HepG2 (cell line): ENCODE measurements around the gene OR7D2. TPM values are rescaled to one million over a fixed set of nuclear protein-coding genes. Genes with fewer than 3 reads are reported as not detected.

Experiments
- ATAC-seq: fragments of 200-7000 bp; cut with Tn5 transposase; 3 replicates; pipeline ENCODE4 v1.9.1; 2020; ENCODE audit warnings: mild to moderate bottlenecking, moderate library complexity
- BruUV-seq: library from RNA; stranded (reverse); fragments of 400-500 nt; replicated peaks from 2 replicates; lab custom pipeline; 2021; lab: Mats Ljungman, UMichigan
- CTCF ChIA-PET: fragments of 300-600 bp; formaldehyde crosslinking; extraction: SDS; loops from one replicate; lab custom pipeline; 2021; ENCODE audit warnings: low total read pairs, inconsistent platforms, low intra/inter-chr PET ratio; lab: Yijun Ruan, JAX
- POLR2A ChIA-PET: fragments of 350-600 bp; sonication (Branson Sonifier 250); formaldehyde crosslinking; loops from one replicate; lab custom pipeline; 2020; ENCODE audit warnings: antibody characterized with exemption, inconsistent platforms; lab: Yijun Ruan, JAX
- DNase-seq: peaks from one replicate; pipeline ENCODE4 v3.0.0-alpha.2; 2015; ENCODE audit warnings: low spot score
- FAIRE-seq: peaks from 3 replicates; lab custom pipeline; 2011; peaks lifted over from hg19 to GRCh38; lab: Jason Lieb, UNC
- H2AFZ ChIP-seq: one replicate; pipeline ENCODE4 v1.6.1; 2011; ENCODE audit warnings: low read length, inconsistent platforms
- H3K27ac ChIP-seq: fragments of 300-600 bp; 3 replicates; pipeline ENCODE4 v1.8.0; 2011; ENCODE audit warnings: mixed run types, mild to moderate bottlenecking, mixed read lengths, low read length, inconsistent platforms; ENCODE audit not compliant: insufficient read depth; ENCODE audit errors: extremely low read length
- H3K27me3 ChIP-seq, 2 experiments: fragments of 200-600 bp in 1 of 2; 2 replicates in 1 of 2; 3 replicates in 1 of 2; pipeline versions ENCODE4 v1.6.0 to v1.8.0; 2011; ENCODE audit warnings: low read length in 2 of 2, mild to moderate bottlenecking in 2 of 2, moderate library complexity in 2 of 2, inconsistent platforms in 1 of 2; ENCODE audit not compliant: insufficient read depth in 2 of 2, control insufficient read depth in 1 of 2
- H3K36me3 ChIP-seq, 2 experiments: fragments of 200-600 bp in 1 of 2; replicated peaks in 1 of 2; 2 replicates in 1 of 2; 3 replicates in 1 of 2; pipeline versions ENCODE4 v1.5.1 to v1.8.0; 2011; ENCODE audit warnings: low read length in 2 of 2, inconsistent platforms in 1 of 2; ENCODE audit not compliant: insufficient read depth in 2 of 2, control insufficient read depth in 1 of 2
- H3K4me1 ChIP-seq: 2 replicates; pipeline ENCODE4 v1.5.1; 2012; ENCODE audit warnings: low read length, inconsistent platforms; ENCODE audit not compliant: insufficient read depth
- H3K4me2 ChIP-seq: 2 replicates; pipeline ENCODE4 v1.6.0; 2011; ENCODE audit warnings: low read depth, low read length, inconsistent platforms
- H3K4me3 ChIP-seq, 3 experiments: fragments of 200-600 bp in 1 of 3; sonication (generic), shearing (Covaris generic) in 1 of 3; replicated peaks in 1 of 3; 2 replicates each; pipeline ENCODE4 v1.5.1; 2011 to 2016; ENCODE audit warnings: low read length in 3 of 3, inconsistent platforms in 2 of 3, low read depth in 2 of 3, mild to moderate bottlenecking in 2 of 3, control low read depth in 1 of 3, mixed read lengths in 1 of 3; ENCODE audit not compliant: insufficient read depth in 1 of 3
- H3K79me2 ChIP-seq: one replicate; pipeline ENCODE4 v1.6.1; 2011; ENCODE audit warnings: low read length, inconsistent platforms; ENCODE audit not compliant: insufficient read depth
- H3K9ac ChIP-seq: 2 replicates; pipeline ENCODE4 v1.6.0; 2011; ENCODE audit warnings: mild to moderate bottlenecking, low read depth, low read length, inconsistent platforms; ENCODE audit not compliant: insufficient read depth
- H3K9me3 ChIP-seq: 2 replicates; pipeline ENCODE4 v1.5.1; 2012; ENCODE audit warnings: mild to moderate bottlenecking, low read length
- H4K20me1 ChIP-seq: 2 replicates; pipeline ENCODE4 v1.6.0; 2011; ENCODE audit warnings: inconsistent platforms, mild to moderate bottlenecking, low read length, moderate library complexity; ENCODE audit not compliant: insufficient read depth
- ATF4 ChIP-seq, 2 experiments: fragments of 450-650 bp in 1 of 2; sonication (generic) in 1 of 2; formaldehyde crosslinking; IDR thresholded peaks; 2 replicates each; pipeline versions ENCODE4 v1.5.0 to v1.8.0; 2020 to 2022; ENCODE audit warnings: mild to moderate bottlenecking in 1 of 2, missing genetic modification reagents in 1 of 2
- GPBP1L1 ChIP-seq: sonication (generic); formaldehyde crosslinking; IDR thresholded peaks from 2 replicates; pipeline ENCODE4 v1.5.0; 2020; ENCODE audit warnings: mild to moderate bottlenecking, missing genetic modification reagents
- HMG20A ChIP-seq: IDR thresholded peaks from 2 replicates; pipeline ENCODE4 v1.6.1; 2016; ENCODE audit warnings: borderline replicate concordance
- HNF1A ChIP-seq, 2 experiments: sonication (generic) in 1 of 2; formaldehyde crosslinking in 1 of 2; IDR thresholded peaks; 2 replicates each; pipeline versions ENCODE4 v1.4.0 to v1.6.1; 2016 to 2020; ENCODE audit warnings: borderline replicate concordance in 1 of 2, low read depth in 1 of 2, mild to moderate bottlenecking in 1 of 2, missing genetic modification reagents in 1 of 2
- SRY ChIP-seq: sonication (generic); formaldehyde crosslinking; IDR thresholded peaks from 2 replicates; pipeline ENCODE4 v1.8.0; 2022; ENCODE audit warnings: mild to moderate bottlenecking, missing genetic modification reagents
- ZNF205 ChIP-seq: IDR thresholded peaks from 2 replicates; pipeline ENCODE4 v1.6.1; 2018; ENCODE audit warnings: missing biosample characterization, missing genetic modification reagents
- ZNF414 ChIP-seq: sonication (generic); formaldehyde crosslinking; IDR thresholded peaks from 2 replicates; pipeline ENCODE4 v1.5.0; 2020; ENCODE audit warnings: missing genetic modification reagents
- ZNF660 ChIP-seq: sonication (generic); formaldehyde crosslinking; IDR thresholded peaks from 2 replicates; pipeline ENCODE4 v1.5.1; 2020; ENCODE audit warnings: mild to moderate bottlenecking, low read depth, missing genetic modification reagents, borderline replicate concordance
- ZNF773 ChIP-seq: sonication (generic); formaldehyde crosslinking; IDR thresholded peaks from 2 replicates; pipeline ENCODE4 v1.4.0; 2020; ENCODE audit warnings: missing genetic modification reagents, borderline replicate concordance
- WGBS: methylation state at CpG from one replicate; pipeline ENCODE4 v1.1.6; 2017; ENCODE audit warnings: low lambda C conversion rate; 5-methylcytosine and 5-hydroxymethylcytosine counted together
- in situ Hi-C: cut with HindIII; loops from 2 replicates; pipeline ENCODE4 v1.10.0; 2017; ENCODE audit warnings: low pct_unique_long_range_greater_than_20kb; ENCODE audit not compliant: extremely low pct_ligation_motif_present
- intact Hi-C: fragments of 100-400 bp; cut with micrococcal nuclease; formaldehyde crosslinking; loops from one replicate; pipeline ENCODE4 v1.10.0; 2022; ENCODE audit not compliant: unreplicated experiment
- polyA plus RNA-seq, 8 experiments: library from polyadenylated mRNA; depleted of rRNA in 3 of 8; stranded (reverse) in 7 of 8; unstranded in 1 of 8; fragments of >200 nt; fragmentation: Illumina TruSeq in 4 of 8; extraction: Trizol in 4 of 8; gene quantifications; 2 replicates each; pipeline versions ENCODE4 v1.2.1 to v1.2.3, GENCODE V29; 2011 to 2016; ENCODE audit warnings: low read depth in 4 of 8, missing spikeins in 1 of 8, mixed read lengths in 1 of 8; ENCODE audit not compliant: insufficient read depth in 1 of 8
- total RNA-seq, 5 experiments: library from RNA; depleted of rRNA; stranded (reverse); fragments of >200 nt; fragmentation: Illumina TruSeq; extraction: Trizol; gene quantifications; 2 replicates each; pipeline ENCODE4 v1.2.3, GENCODE V29; 2016; ENCODE audit warnings: low read depth in 1 of 5

OR7D2 gene
- total and polyA plus RNA-seq, 2 of the 13 experiments (the other 11 are each of a cell fraction or from before 2014, with no cell fraction given) = 0.07 TPM; not detected in 1

- no peak for TF ChIP-seq ZNF414 (CRISPR knock-in tag)
- TF ChIP-seq HMG20A (CRISPR knock-in tag) = no peak
- TF ChIP-seq ATF4 (CRISPR knock-in tag; IDR thresholded peaks at IDR 0.05) = no peak
Measured at GRCh38 chr19:9139609-9140158, 39.1 kb upstream of the OR7D2 start (continued).

- Histone ChIP-seq H3K27ac (peak within 1 kb of the TSS; percentile 80), H3K9me3 (peaks cover 14% of the 10 kb centered on the region), H2AFZ (peak within 1 kb of the TSS; percentile 99), H3K36me3 (peaks cover 0 to 5% of the 10 kb centered on the region in 2 experiments; a peak in 1 of 5 replicates), H3K4me3 (peak within 1 kb of the TSS; percentile 63 to 98 (median 95)), H3K27me3 (no peaks in the 10 kb centered on the region; a peak in 1 of 5 replicates), H4K20me1 (peaks cover 10% of the 10 kb centered on the region; the same call in 1 of the 2 replicates), H3K79me2 (peaks cover 52% of the 10 kb centered on the region), H3K9ac (peak within 1 kb of the TSS; percentile 93), H3K4me1 (peaks cover 20% of the 10 kb centered on the region), H3K4me2 (peak within 1 kb of the TSS; percentile 92)
- intact Hi-C loops = no loop called here
- ATAC-seq = peak; percentile 96
- 2% methylated on average over 23 of the region's 43 CpGs for WGBS
- no TSS peak for BruUV-seq
- in situ Hi-C loops = loop anchor here (25.0 kb wide), 1 partner anchor 647 kb away; no protein-coding TSS in a partner anchor
- ChIA-PET POLR2A (no interaction called here), CTCF (no interaction called here)
- peak; percentile 72 for FAIRE-seq
- peak; percentile 91 for DNase-seq
- no peak for TF ChIP-seq GPBP1L1 (CRISPR knock-in tag)
- 0 out of 2 replicates have a peak, but pooled peaks have one; percentile 39 for TF ChIP-seq HNF1A (IDR thresholded peaks at IDR 0.05; ENCODE audit: low read depth)
- TF ChIP-seq HNF1A (CRISPR knock-in tag; IDR thresholded peaks at IDR 0.05; ENCODE audit: borderline replicate concordance) = no peak; the same call in 1 of the 2 replicates
- TF ChIP-seq ZNF660 (CRISPR knock-in tag) = no peak
- TF ChIP-seq SRY = no peak
- TF ChIP-seq ZNF773 (CRISPR knock-in tag) = no peak
- no peak for TF ChIP-seq ZNF205 (CRISPR knock-in tag)
Measured at GRCh38 chr19:9140159-9140874, 38.5 kb upstream of the OR7D2 start, which contains the start of gene ZNF317. Gene ZNF317, plus strand, starts transcription at chr19:9140397. Its CDS starts 15,620 bp downstream, at chr19:9156017.
